IPS-15b (cell line): Measurements from ENCODE around the gene GADD45A.

Experiments
- H3K27me3 ChIP-seq: one replicate; pipeline ENCODE4 v1.6.1; 2013; ENCODE audit warnings: low read length; ENCODE audit not compliant: control insufficient read depth, insufficient read depth
- H3K36me3 ChIP-seq: one replicate; pipeline ENCODE4 v1.6.1; 2013; ENCODE audit warnings: low read length; ENCODE audit not compliant: control insufficient read depth, insufficient read depth
- H3K4me1 ChIP-seq: one replicate; pipeline ENCODE4 v1.6.1; 2013; ENCODE audit warnings: mild to moderate bottlenecking, low read length; ENCODE audit not compliant: control insufficient read depth, insufficient read depth
- H3K4me3 ChIP-seq: one replicate; pipeline ENCODE4 v1.5.1; 2013; ENCODE audit warnings: low read depth, low read length
- H3K9ac ChIP-seq: one replicate; pipeline ENCODE4 v1.6.1; 2013; ENCODE audit warnings: low read depth, mild to moderate bottlenecking, low read length
- H3K9me3 ChIP-seq: one replicate; pipeline ENCODE4 v1.6.1; 2013; ENCODE audit warnings: mild to moderate bottlenecking, low read length; ENCODE audit not compliant: control insufficient read depth, insufficient read depth

The GADD45A gene

GRCh38 chr1:67672260-67672803, 12.7 kb upstream of the GADD45A start:
- no peak overlapping the region for H3K4me3 ChIP-seq
- no peak overlapping the region for H3K9ac ChIP-seq
- H3K27me3 ChIP-seq, result no peaks in the 10 kb centered on the region
- no peaks in the 10 kb centered on the region for H3K36me3 ChIP-seq
- no peaks in the 10 kb centered on the region for H3K9me3 ChIP-seq
- no peaks in the 10 kb centered on the region for H3K4me1 ChIP-seq

GRCh38 chr1:67673468-67674201, 11.4 kb upstream of the GADD45A start:
- no peaks in the 10 kb centered on the region for H3K36me3 ChIP-seq
- H3K4me3 ChIP-seq, result no peak overlapping the region
- H3K4me1 ChIP-seq, result no peaks in the 10 kb centered on the region
- H3K9ac ChIP-seq, result no peak overlapping the region
- no peaks in the 10 kb centered on the region for H3K9me3 ChIP-seq
- no peaks in the 10 kb centered on the region for H3K27me3 ChIP-seq

- no peaks in the 10 kb centered on the region for H3K36me3 ChIP-seq
- no peaks in the 10 kb centered on the region for H3K4me1 ChIP-seq
- H3K27me3 ChIP-seq, result no peaks in the 10 kb centered on the region
- no peak overlapping the region for H3K9ac ChIP-seq
- H3K4me3 ChIP-seq, result no peak overlapping the region
- H3K9me3 ChIP-seq, result no peaks in the 10 kb centered on the region
These were observed 10.6 kb upstream of the GADD45A start for GRCh38 chr1:67674260-67675011.

- no peaks in the 10 kb centered on the region for H3K4me1 ChIP-seq
- no peaks in the 10 kb centered on the region for H3K27me3 ChIP-seq
- H3K4me3 ChIP-seq, result no peak overlapping the region
- no peaks in the 10 kb centered on the region for H3K9me3 ChIP-seq
- H3K9ac ChIP-seq, result no peak overlapping the region
- H3K36me3 ChIP-seq, result no peaks in the 10 kb centered on the region
These were observed 9.2 kb upstream of the GADD45A start for GRCh38 chr1:67675800-67676199.

GRCh38 chr1:67676287-67676686, 8.7 kb upstream of the GADD45A start:
- no peaks in the 10 kb centered on the region for H3K4me1 ChIP-seq
- H3K9ac ChIP-seq, result no peak overlapping the region
- H3K9me3 ChIP-seq, result no peaks in the 10 kb centered on the region
- H3K36me3 ChIP-seq, result no peaks in the 10 kb centered on the region
- H3K4me3 ChIP-seq, result no peak overlapping the region
- no peaks in the 10 kb centered on the region for H3K27me3 ChIP-seq

GRCh38 chr1:67676946-67677345, 8.1 kb upstream of the GADD45A start:
- Histone ChIP-seq H3K36me3 (no peaks in the 10 kb centered on the region), H3K9me3 (no peaks in the 10 kb centered on the region), H3K27me3 (no peaks in the 10 kb centered on the region), H3K4me3 (no peak overlapping the region), H3K4me1 (no peaks in the 10 kb centered on the region), H3K9ac (no peak overlapping the region)

GRCh38 chr1:67677408-67677807, 7.6 kb upstream of the GADD45A start:
- H3K27me3 ChIP-seq, result no peaks in the 10 kb centered on the region
- H3K36me3 ChIP-seq, result no peaks in the 10 kb centered on the region
- no peak overlapping the region for H3K9ac ChIP-seq
- H3K9me3 ChIP-seq, result no peaks in the 10 kb centered on the region
- H3K4me1 ChIP-seq, result no peaks in the 10 kb centered on the region
- no peak overlapping the region for H3K4me3 ChIP-seq

GRCh38 chr1:67677930-67678329, 7.1 kb upstream of the GADD45A start:
- Histone ChIP-seq H3K9me3 (no peaks in the 10 kb centered on the region), H3K27me3 (no peaks in the 10 kb centered on the region), H3K36me3 (no peaks in the 10 kb centered on the region), H3K4me3 (no peak overlapping the region), H3K4me1 (no peaks in the 10 kb centered on the region), H3K9ac (no peak overlapping the region)

GRCh38 chr1:67679691-67680090, 5.3 kb upstream of the GADD45A start:
- no peaks in the 10 kb centered on the region for H3K27me3 ChIP-seq
- H3K9ac ChIP-seq, result no peak overlapping the region
- peaks cover 3% of the 10 kb centered on the region for H3K4me1 ChIP-seq
- H3K4me3 ChIP-seq, result no peak overlapping the region
- H3K9me3 ChIP-seq, result no peaks in the 10 kb centered on the region
- H3K36me3 ChIP-seq, result no peaks in the 10 kb centered on the region

GRCh38 chr1:67680486-67680885, 4.5 kb upstream of the GADD45A start:
- no peaks in the 10 kb centered on the region for H3K9me3 ChIP-seq
- peaks cover 3% of the 10 kb centered on the region for H3K4me1 ChIP-seq
- H3K4me3 ChIP-seq, result no peak overlapping the region
- no peaks in the 10 kb centered on the region for H3K27me3 ChIP-seq
- no peaks in the 10 kb centered on the region for H3K36me3 ChIP-seq
- H3K9ac ChIP-seq, result no peak overlapping the region

GRCh38 chr1:67682659-67683197, 2.3 kb upstream of the GADD45A start:
- Histone ChIP-seq H3K9ac (no peak overlapping the region), H3K4me1 (peaks cover 3% of the 10 kb centered on the region), H3K27me3 (no peaks in the 10 kb centered on the region), H3K4me3 (no peak overlapping the region), H3K9me3 (no peaks in the 10 kb centered on the region), H3K36me3 (peaks cover 2% of the 10 kb centered on the region)

GRCh38 chr1:67683316-67683715, 1.7 kb upstream of the GADD45A start:
- H3K4me3 ChIP-seq, result no peak overlapping the region
- H3K36me3 ChIP-seq, result peaks cover 4% of the 10 kb centered on the region
- no peak overlapping the region for H3K9ac ChIP-seq
- no peaks in the 10 kb centered on the region for H3K27me3 ChIP-seq
- H3K9me3 ChIP-seq, result no peaks in the 10 kb centered on the region
- H3K4me1 ChIP-seq, result peaks cover 3% of the 10 kb centered on the region
